Ovary (tissue), 1 donor: Measurements from ENCODE around the gene TESK2.

Source experiments
- EP300 ChIP-seq: sonication (generic); formaldehyde crosslinking; IDR thresholded peaks from one replicate; pipeline ENCODE4 v1.6.1; 2017; ENCODE audit warnings: antibody characterized with exemption
- POLR2A ChIP-seq: fragments of 450-650 bp; IDR thresholded peaks from one replicate; pipeline ENCODE4 v1.6.1; 2017; ENCODE audit warnings: antibody characterized with exemption, mild to moderate bottlenecking, moderate library complexity

DNA sequence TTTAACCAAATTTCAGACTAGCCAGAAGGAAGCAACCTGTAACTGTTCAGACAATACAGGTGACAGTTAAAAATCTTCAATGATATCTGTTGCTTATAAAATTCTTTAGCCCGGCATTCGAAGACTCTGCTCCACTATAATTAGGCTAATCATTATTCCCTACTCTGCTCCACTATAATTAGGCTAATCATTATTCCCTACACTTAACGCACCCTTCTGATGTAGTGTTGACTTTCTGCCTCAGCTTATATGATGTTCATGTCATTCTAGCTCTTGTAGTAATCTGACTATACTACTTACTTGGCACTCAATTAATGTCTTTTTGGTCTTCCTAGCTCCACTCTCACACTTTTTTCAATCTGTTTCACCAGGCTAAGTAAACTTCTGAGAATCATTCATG is 13.3 kb downstream of the TESK2 start:
- TF ChIP-seq POLR2A (no peak), EP300 (no peak)
